ENCODE results near the gene CKMT1A.
"Not testable (repeated sequence)": the region's sequence is repeated elsewhere in the genome, so short reads cannot be mapped to it uniquely, and the experiment has no call there.

The CKMT1A gene

GRCh38 chr15:43693148-43694022 lies at the start of gene CKMT1A:
TSS of gene CKMT1A (plus strand) at chr15:43693859. CDS start at chr15:43694051, 192 bp downstream.
- DNase-seq (ENCODE audit: low read depth) = not testable (repeated sequence)

GRCh38 chr15:43648649-43649429 lies 44.8 kb upstream of the CKMT1A start, which contains the start of gene CATSPER2:
TSS of gene CATSPER2 (minus strand) at chr15:43648844. CDS start at chr15:43648061, 783 bp downstream.
- DNase-seq (ENCODE audit: low read depth) = no peak

- not testable (repeated sequence) for DNase-seq (ENCODE audit: low read depth)
Measured at GRCh38 chr15:43649430-43649926, 44.2 kb upstream of the CKMT1A start.

GRCh38 chr15:43659727-43660126 lies 33.9 kb upstream of the CKMT1A start:
- not testable (repeated sequence) for DNase-seq (ENCODE audit: low read depth)

- not testable (repeated sequence) for DNase-seq (ENCODE audit: low read depth)
Measured at GRCh38 chr15:43662293-43662692, 31.4 kb upstream of the CKMT1A start.

- DNase-seq (ENCODE audit: low read depth) = not testable (repeated sequence)
Measured at GRCh38 chr15:43663333-43663732, 30.3 kb upstream of the CKMT1A start.

- DNase-seq (ENCODE audit: low read depth) = not testable (repeated sequence)
Measured at GRCh38 chr15:43666177-43666576, 27.5 kb upstream of the CKMT1A start.

- DNase-seq (ENCODE audit: low read depth) = not testable (repeated sequence)
Measured at GRCh38 chr15:43674175-43674574, 19.5 kb upstream of the CKMT1A start.

GRCh38 chr15:43689604-43690301 lies 3.9 kb upstream of the CKMT1A start:
- DNase-seq (ENCODE audit: low read depth) = not testable (repeated sequence)

GRCh38 chr15:43692679-43693078 lies 980 bp upstream of the CKMT1A start:
- not testable (repeated sequence) for DNase-seq (ENCODE audit: low read depth)

GRCh38 chr15:43702174-43702573 lies 8.5 kb downstream of the CKMT1A start:
- no peak for DNase-seq (ENCODE audit: low read depth)

GRCh38 chr15:43702701-43703424 lies 9.2 kb downstream of the CKMT1A start:
- no peak for DNase-seq (ENCODE audit: low read depth)

- DNase-seq (ENCODE audit: low read depth) = not testable (repeated sequence)
Measured at GRCh38 chr15:43710431-43711131, 16.9 kb downstream of the CKMT1A start.

GRCh38 chr15:43723151-43723550 lies 29.5 kb downstream of the CKMT1A start:
- DNase-seq (ENCODE audit: low read depth) = no peak

GRCh38 chr15:43726306-43726705 lies 32.6 kb downstream of the CKMT1A start:
- not testable (repeated sequence) for DNase-seq (ENCODE audit: low read depth)

GRCh38 chr15:43728053-43728725 lies 34.5 kb downstream of the CKMT1A start:
- DNase-seq (ENCODE audit: low read depth) = not testable (repeated sequence)

GRCh38 chr15:43735416-43735815 lies 41.8 kb downstream of the CKMT1A start:
- DNase-seq (ENCODE audit: low read depth) = no peak

- DNase-seq (ENCODE audit: low read depth) = peak; percentile 86
Measured at GRCh38 chr15:43746245-43746902, 52.7 kb downstream of the CKMT1A start, which contains the start of gene PDIA3. TSS of gene PDIA3 (plus strand) at chr15:43746438. CDS start at chr15:43746540, 102 bp downstream.

GRCh38 chr15:43746903-43747309 lies 53.2 kb downstream of the CKMT1A start:
- not testable (repeated sequence) for DNase-seq (ENCODE audit: low read depth)

All from stimulated activated CD8-positive, alpha-beta memory T cell treated with anti-CD3 and anti-CD28 coated beads, Interleukin-12 subunit alpha, Interleukin-12 subunit beta, amount 100 ng/mL, for 4 hours (primary cell).